Measurements from ENCODE around the gene SUSD2.
A peak's percentile ranks its signal among the peaks of the same experiment; 100 is the strongest.

- TF ChIP-seq MAFK (IDR thresholded peaks at IDR 0.05; ENCODE audit: partially characterized antibody) (no peak), POLR2A (IDR thresholded peaks at IDR 0.05; ENCODE audit: low read length) (no peak), MAX (IDR thresholded peaks at IDR 0.05) (no peak), E2F6 (IDR thresholded peaks at IDR 0.05; ENCODE audit: borderline replicate concordance, low read depth) (no peak), RAD21 (conservative IDR thresholded peaks at IDR 0.05 in 1 of 2, IDR thresholded peaks at IDR 0.05 in 1 of 2) (peak in 1 of 2 experiments; percentile 35; a peak in 2 of 5 replicates)
These were observed 47.9 kb upstream of the SUSD2 start for GRCh38 chr22:24133187-24133965.

All from A549 (cell line).